ENCODE results near the gene LHFPL6. TPM values are rescaled to one million over a fixed set of nuclear protein-coding genes. Genes with fewer than 3 reads are reported as not detected.

LHFPL6 gene
- total RNA-seq, 4 donors from 2014 or later, result 113 to 177 (median 146) TPM

DNA sequence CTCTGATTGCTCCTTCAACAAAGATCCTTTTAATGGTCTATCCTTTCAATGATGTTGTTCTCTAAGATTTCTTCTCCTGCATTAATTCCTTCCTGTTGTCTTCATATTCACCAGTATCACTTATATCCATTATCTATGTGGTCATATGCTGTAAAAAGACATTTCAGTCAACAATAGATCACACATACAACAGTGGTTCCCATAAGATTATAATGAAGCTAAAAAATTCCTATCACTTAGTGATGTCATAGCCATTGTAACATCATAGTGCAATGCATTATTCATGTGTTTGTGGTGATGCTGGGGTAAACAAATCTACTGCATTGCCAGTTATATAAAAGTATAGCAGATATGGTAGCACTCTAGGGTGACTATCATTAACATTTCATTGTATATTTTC lies 266.1 kb downstream of the LHFPL6 start:
- TF ChIP-seq, protein P1, sequence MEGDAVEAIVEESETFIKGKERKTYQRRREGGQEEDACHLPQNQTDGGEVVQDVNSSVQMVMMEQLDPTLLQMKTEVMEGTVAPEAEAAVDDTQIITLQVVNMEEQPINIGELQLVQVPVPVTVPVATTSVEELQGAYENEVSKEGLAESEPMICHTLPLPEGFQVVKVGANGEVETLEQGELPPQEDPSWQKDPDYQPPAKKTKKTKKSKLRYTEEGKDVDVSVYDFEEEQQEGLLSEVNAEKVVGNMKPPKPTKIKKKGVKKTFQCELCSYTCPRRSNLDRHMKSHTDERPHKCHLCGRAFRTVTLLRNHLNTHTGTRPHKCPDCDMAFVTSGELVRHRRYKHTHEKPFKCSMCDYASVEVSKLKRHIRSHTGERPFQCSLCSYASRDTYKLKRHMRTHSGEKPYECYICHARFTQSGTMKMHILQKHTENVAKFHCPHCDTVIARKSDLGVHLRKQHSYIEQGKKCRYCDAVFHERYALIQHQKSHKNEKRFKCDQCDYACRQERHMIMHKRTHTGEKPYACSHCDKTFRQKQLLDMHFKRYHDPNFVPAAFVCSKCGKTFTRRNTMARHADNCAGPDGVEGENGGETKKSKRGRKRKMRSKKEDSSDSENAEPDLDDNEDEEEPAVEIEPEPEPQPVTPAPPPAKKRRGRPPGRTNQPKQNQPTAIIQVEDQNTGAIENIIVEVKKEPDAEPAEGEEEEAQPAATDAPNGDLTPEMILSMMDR (IDR thresholded peaks at IDR 0.05), result no peak
- no peak for TF ChIP-seq POLR2A (IDR thresholded peaks at IDR 0.05)
- TF ChIP-seq EP300 (IDR thresholded peaks at IDR 0.05), result no peak
- H3K4me3 ChIP-seq, result no peak overlapping the region
- H3K27me3 ChIP-seq, result no peaks in the 10 kb centered on the region
- no peak overlapping the region for H3K27ac ChIP-seq
- no peaks in the 10 kb centered on the region for H3K4me1 ChIP-seq
- H3K9me3 ChIP-seq, result peaks cover 0 to 5% (median 0%) of the 10 kb centered on the region in 4 donors
- no peak for DNase-seq (ENCODE audit: low spot score in 2 of 2)
- H3K36me3 ChIP-seq, result no peaks in the 10 kb centered on the region

DNA sequence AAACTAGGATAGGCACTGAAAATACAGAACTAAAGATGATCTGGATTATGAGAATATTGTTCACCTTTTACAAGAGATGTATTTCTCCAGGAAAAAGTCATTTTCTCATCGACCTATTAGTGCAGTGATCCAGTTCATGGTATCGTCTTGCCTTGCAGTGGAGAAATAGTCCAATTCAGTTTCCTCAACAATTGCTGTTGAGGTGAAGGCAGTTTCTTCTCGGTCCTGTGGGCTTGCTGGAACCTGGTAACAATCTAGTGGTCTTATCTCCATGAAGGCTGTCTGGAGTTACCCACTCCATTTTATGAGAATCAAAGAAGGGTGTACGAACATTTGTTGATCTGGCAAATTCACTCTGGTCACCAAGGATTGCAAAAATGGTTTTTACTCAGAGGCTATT lies 266.8 kb downstream of the LHFPL6 start:
- Histone ChIP-seq H3K4me1 (no peaks in the 10 kb centered on the region), H3K9me3 (peaks cover 0 to 5% (median 0%) of the 10 kb centered on the region in 4 donors), H3K36me3 (no peaks in the 10 kb centered on the region), H3K27ac (no peak overlapping the region), H3K27me3 (no peaks in the 10 kb centered on the region), H3K4me3 (no peak overlapping the region)
- 75 to 76% methylated on average over 4 of the region's 4 CpGs for WGBS, 2 donors
- TF ChIP-seq POLR2A (IDR thresholded peaks at IDR 0.05), result no peak
- TF ChIP-seq, protein P1 (IDR thresholded peaks at IDR 0.05), result no peak
- TF ChIP-seq EP300 (IDR thresholded peaks at IDR 0.05), result no peak
- DNase-seq (ENCODE audit: low spot score in 2 of 2), result no peak

DNA sequence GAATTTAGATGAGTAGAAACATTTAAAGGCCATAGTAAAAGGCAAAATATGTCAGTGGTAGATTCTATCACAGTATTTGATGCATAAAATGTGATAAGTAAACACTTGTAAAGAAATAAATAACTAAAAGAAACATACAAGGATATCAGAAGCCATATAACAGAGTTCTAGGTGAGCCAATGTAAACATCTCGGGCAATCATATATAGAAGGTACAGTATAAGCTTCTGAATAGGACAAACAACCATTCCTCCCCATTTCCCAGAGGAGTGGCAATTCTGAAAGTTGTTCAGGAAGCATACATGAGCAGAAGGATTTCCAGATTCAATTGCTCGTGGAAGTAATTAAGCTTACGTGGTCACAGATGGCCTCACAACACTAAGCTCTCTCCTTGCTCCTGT lies 267.3 kb downstream of the LHFPL6 start:
- Histone ChIP-seq H3K9me3 (peaks cover 0 to 5% (median 0%) of the 10 kb centered on the region in 4 donors), H3K4me3 (no peak overlapping the region), H3K27ac (no peak overlapping the region), H3K4me1 (no peaks in the 10 kb centered on the region), H3K27me3 (no peaks in the 10 kb centered on the region), H3K36me3 (no peaks in the 10 kb centered on the region)
- WGBS, 2 donors, result 68 to 72% methylated on average over 3 of the region's 3 CpGs
- DNase-seq (ENCODE audit: low spot score in 2 of 2), result no peak
- TF ChIP-seq, protein P1 (IDR thresholded peaks at IDR 0.05), result no peak
- TF ChIP-seq POLR2A (IDR thresholded peaks at IDR 0.05) (no peak), EP300 (IDR thresholded peaks at IDR 0.05) (no peak)

DNA sequence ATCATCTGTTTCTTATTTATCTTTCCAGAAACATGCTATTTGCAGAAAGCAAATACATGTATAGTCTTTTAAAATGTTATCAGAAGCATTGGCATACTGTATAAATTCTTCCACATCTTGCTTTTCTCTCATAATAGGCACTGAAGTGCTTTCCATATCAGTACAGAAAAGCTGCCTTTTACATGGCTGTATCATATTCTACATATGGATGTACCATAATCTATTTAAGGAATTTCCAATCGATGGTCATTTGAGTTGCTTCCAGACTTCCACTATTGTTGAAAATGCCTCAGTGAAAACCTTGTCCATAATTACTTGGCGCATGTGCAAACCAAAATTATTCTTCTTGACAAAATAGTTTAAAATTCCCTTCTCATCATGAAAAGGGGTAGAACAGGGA lies 272.5 kb downstream of the LHFPL6 start:
- Histone ChIP-seq H3K4me1 (peaks cover 0 to 21% (median 11%) of the 10 kb centered on the region in 4 donors), H3K27me3 (no peaks in the 10 kb centered on the region), H3K9me3 (peaks cover 0 to 5% (median 0%) of the 10 kb centered on the region in 4 donors), H3K4me3 (no peak overlapping the region), H3K27ac (no peak overlapping the region), H3K36me3 (no peaks in the 10 kb centered on the region)
- 97 to 99% methylated on average over 2 of the region's 2 CpGs for WGBS, 2 donors
- no peak for DNase-seq (ENCODE audit: low spot score in 2 of 2)
- TF ChIP-seq, protein P1 (IDR thresholded peaks at IDR 0.05), result no peak
- no peak for TF ChIP-seq POLR2A (IDR thresholded peaks at IDR 0.05)
- no peak for TF ChIP-seq EP300 (IDR thresholded peaks at IDR 0.05)

DNA sequence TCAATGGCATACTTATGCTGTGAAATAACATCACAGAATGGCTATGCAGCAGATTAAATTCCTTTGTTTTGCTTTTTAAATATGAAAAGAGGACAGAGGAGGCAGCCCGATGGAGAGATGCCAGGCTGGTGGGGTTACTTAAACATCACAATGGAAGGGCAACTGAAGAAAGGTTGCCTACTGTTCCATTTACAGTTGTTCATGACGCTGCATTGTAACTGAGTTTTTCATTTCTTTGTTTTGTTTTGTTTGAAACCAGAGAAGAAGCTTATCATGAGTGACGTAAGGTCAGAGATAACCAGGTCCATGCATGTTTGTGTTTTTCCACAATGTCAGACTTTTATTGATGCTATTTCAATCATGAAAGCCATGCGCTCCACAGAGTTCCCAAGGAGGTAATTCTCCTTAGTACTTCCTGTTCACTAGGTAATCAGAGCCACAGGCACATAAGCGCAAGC lies 273.8 kb downstream of the LHFPL6 start:
- DNase-seq (ENCODE audit: low spot score in 2 of 2), result no peak
- H3K27me3 ChIP-seq, result no peaks in the 10 kb centered on the region
- peaks cover 0 to 5% (median 0%) of the 10 kb centered on the region in 4 donors for H3K9me3 ChIP-seq
- no peak overlapping the region for H3K27ac ChIP-seq
- H3K36me3 ChIP-seq, result no peaks in the 10 kb centered on the region
- TF ChIP-seq EP300 (IDR thresholded peaks at IDR 0.05), result no peak
- TF ChIP-seq, protein P1 (IDR thresholded peaks at IDR 0.05), result no peak
- TF ChIP-seq POLR2A (IDR thresholded peaks at IDR 0.05), result no peak
- H3K4me3 ChIP-seq, result no peak overlapping the region
- 65 to 68% methylated on average over 5 of the region's 5 CpGs for WGBS, 2 donors
- peaks cover 0 to 27% (median 12%) of the 10 kb centered on the region in 4 donors for H3K4me1 ChIP-seq
